ENCODE measurements around the gene WSCD1.

- no peak for TF ChIP-seq CTCF (optimal IDR thresholded peaks at IDR 0.05 in 1 of 3, IDR thresholded peaks at IDR 0.05 in 1 of 3, conservative IDR thresholded peaks at IDR 0.05 in 1 of 3; ENCODE audit: extremely low read depth in 1 of 3, insufficient read depth in 2 of 3, low read length in 3 of 3)
- no peak for TF ChIP-seq EZH2 (IDR thresholded peaks at IDR 0.05; ENCODE audit: low read length)
These were observed 35.4 kb downstream of the WSCD1 start for GRCh38 chr17:6105649-6106007.
